Thoracic aorta (tissue), 2 donors: Measurements from ENCODE around the gene TNIK. TPM values are rescaled to one million over a fixed set of nuclear protein-coding genes. Genes with fewer than 3 reads are reported as not detected.

Source experiments
- ATAC-seq: fragments of 150-250 bp; one replicate; pipeline ENCODE4 v1.8.0; 2017; ENCODE audit warnings: low read depth; ENCODE audit not compliant: insufficient number of reproducible peaks, low FRiP score
- DNase-seq: peaks from one replicate; pipeline ENCODE4 v3.0.0-alpha.2; 2020; ENCODE audit warnings: low spot score
- H3K27ac ChIP-seq, 2 donors: fragments of 200-600 bp; sonication (generic); 1 replicate in 1 of 2; 2 replicates in 1 of 2; pipeline ENCODE4 v1.5.1; 2016; ENCODE audit warnings: mild to moderate bottlenecking in 2 of 2, moderate library complexity in 2 of 2
- H3K27me3 ChIP-seq: fragments of 200-600 bp; sonication (generic); replicated peaks from 2 replicates; pipeline ENCODE4 v1.6.0; 2016; ENCODE audit warnings: mild to moderate bottlenecking; ENCODE audit not compliant: insufficient read depth
- H3K36me3 ChIP-seq: fragments of 200-600 bp; sonication (generic); one replicate; pipeline ENCODE4 v1.5.1; 2016
- H3K4me1 ChIP-seq, 2 donors: fragments of 200-600 bp; sonication (generic); 1 replicate in 1 of 2; 2 replicates in 1 of 2; pipeline versions ENCODE4 v1.5.1 to v1.6.0; 2016; ENCODE audit warnings: low read depth in 2 of 2, mild to moderate bottlenecking in 1 of 2; ENCODE audit not compliant: control insufficient read depth in 1 of 2
- H3K4me3 ChIP-seq: fragments of 200-600 bp; sonication (generic); 2 replicates; pipeline ENCODE4 v1.5.1; 2016; ENCODE audit warnings: mild to moderate bottlenecking
- H3K9me3 ChIP-seq: fragments of 200-600 bp; sonication (generic); 2 replicates; pipeline ENCODE4 v1.5.1; 2016
- CTCF ChIP-seq: fragments of 200-600 bp; sonication (generic); IDR thresholded peaks from one replicate; pipeline ENCODE4 v1.5.1; 2019; ENCODE audit warnings: antibody characterized with exemption
- total RNA-seq, 2 donors: library from RNA; depleted of rRNA; stranded (reverse); fragments of >200 nt; gene quantifications; one replicate each; pipeline versions ENCODE4 v1.1.0 to v1.2.3, GENCODE V29; 2016

Gene TNIK
- total RNA-seq, 2 donors from 2014 or later: 18.3 to 21.7 TPM

GRCh38 chr3:171108066-171108465, 352.1 kb downstream of the TNIK start:
- H3K4me1 ChIP-seq: no peaks in the 10 kb centered on the region
- H3K4me3 ChIP-seq: no peak overlapping the region
- TF ChIP-seq CTCF: no peak
- H3K9me3 ChIP-seq: no peaks in the 10 kb centered on the region
- no peak overlapping the region for H3K27ac ChIP-seq
- peaks cover 9% of the 10 kb centered on the region for H3K36me3 ChIP-seq
- ATAC-seq (no peak), DNase-seq (no peak)
- no peaks in the 10 kb centered on the region for H3K27me3 ChIP-seq

- Histone ChIP-seq H3K36me3 (peaks cover 5% of the 10 kb centered on the region), H3K4me1 (no peaks in the 10 kb centered on the region), H3K9me3 (no peaks in the 10 kb centered on the region), H3K27me3 (no peaks in the 10 kb centered on the region), H3K27ac (no peak overlapping the region), H3K4me3 (no peak overlapping the region)
- TF ChIP-seq CTCF: no peak
- DNase-seq (no peak), ATAC-seq (no peak)
Measured at GRCh38 chr3:171103185-171103584, 357.0 kb downstream of the TNIK start.

- TF ChIP-seq CTCF: no peak
- H3K36me3 ChIP-seq: no peaks in the 10 kb centered on the region
Measured at GRCh38 chr3:171101982-171102641, 358.1 kb downstream of the TNIK start.

GRCh38 chr3:171099911-171100310, 360.3 kb downstream of the TNIK start:
- H3K27me3 ChIP-seq: no peaks in the 10 kb centered on the region
- no peaks in the 10 kb centered on the region for H3K9me3 ChIP-seq
- ATAC-seq (no peak), DNase-seq (no peak)
- peaks cover 3% of the 10 kb centered on the region for H3K36me3 ChIP-seq
- no peak for TF ChIP-seq CTCF
- no peak overlapping the region for H3K27ac ChIP-seq
- H3K4me3 ChIP-seq: no peak overlapping the region
- no peaks in the 10 kb centered on the region for H3K4me1 ChIP-seq

More at GRCh38 chr3:171101982-171102641, 358.1 kb downstream of the TNIK start:
- Histone ChIP-seq H3K27me3 (no peaks in the 10 kb centered on the region), H3K9me3 (no peaks in the 10 kb centered on the region), H3K4me1 (no peaks in the 10 kb centered on the region), H3K4me3 (no peak overlapping the region), H3K27ac (no peak overlapping the region)
- ATAC-seq: no peak
- DNase-seq: no peak

- Histone ChIP-seq H3K36me3 (peaks cover 3% of the 10 kb centered on the region), H3K4me1 (peaks cover 0 to 5% of the 10 kb centered on the region in 2 donors), H3K9me3 (no peaks in the 10 kb centered on the region), H3K4me3 (no peak overlapping the region), H3K27me3 (no peaks in the 10 kb centered on the region), H3K27ac (no peak overlapping the region)
- ATAC-seq (no peak), DNase-seq (no peak)
- TF ChIP-seq CTCF: no peak
Measured at GRCh38 chr3:171095063-171095462, 365.1 kb downstream of the TNIK start.
